Vagina (tissue), 2 donors: ENCODE measurements around the gene PON2.

Experiments used
- POLR2A ChIP-seq, 2 donors: fragments of 450-650 bp; IDR thresholded peaks; one replicate each; pipeline ENCODE4 v1.6.1; 2017; ENCODE audit warnings: antibody characterized with exemption in 2 of 2, mild to moderate bottlenecking in 2 of 2, moderate library complexity in 2 of 2
- TF ChIP-seq, protein P1 (sequence below), 3 experiments: fragments of 450-650 bp in 2 of 3; fragments of 200-600 bp in 1 of 3; sonication (generic) in 1 of 3; IDR thresholded peaks; one replicate each; pipeline ENCODE4 v1.5.1; 2017 to 2019; ENCODE audit warnings: antibody characterized with exemption in 3 of 3, mild to moderate bottlenecking in 2 of 3, moderate library complexity in 2 of 3

DNA sequence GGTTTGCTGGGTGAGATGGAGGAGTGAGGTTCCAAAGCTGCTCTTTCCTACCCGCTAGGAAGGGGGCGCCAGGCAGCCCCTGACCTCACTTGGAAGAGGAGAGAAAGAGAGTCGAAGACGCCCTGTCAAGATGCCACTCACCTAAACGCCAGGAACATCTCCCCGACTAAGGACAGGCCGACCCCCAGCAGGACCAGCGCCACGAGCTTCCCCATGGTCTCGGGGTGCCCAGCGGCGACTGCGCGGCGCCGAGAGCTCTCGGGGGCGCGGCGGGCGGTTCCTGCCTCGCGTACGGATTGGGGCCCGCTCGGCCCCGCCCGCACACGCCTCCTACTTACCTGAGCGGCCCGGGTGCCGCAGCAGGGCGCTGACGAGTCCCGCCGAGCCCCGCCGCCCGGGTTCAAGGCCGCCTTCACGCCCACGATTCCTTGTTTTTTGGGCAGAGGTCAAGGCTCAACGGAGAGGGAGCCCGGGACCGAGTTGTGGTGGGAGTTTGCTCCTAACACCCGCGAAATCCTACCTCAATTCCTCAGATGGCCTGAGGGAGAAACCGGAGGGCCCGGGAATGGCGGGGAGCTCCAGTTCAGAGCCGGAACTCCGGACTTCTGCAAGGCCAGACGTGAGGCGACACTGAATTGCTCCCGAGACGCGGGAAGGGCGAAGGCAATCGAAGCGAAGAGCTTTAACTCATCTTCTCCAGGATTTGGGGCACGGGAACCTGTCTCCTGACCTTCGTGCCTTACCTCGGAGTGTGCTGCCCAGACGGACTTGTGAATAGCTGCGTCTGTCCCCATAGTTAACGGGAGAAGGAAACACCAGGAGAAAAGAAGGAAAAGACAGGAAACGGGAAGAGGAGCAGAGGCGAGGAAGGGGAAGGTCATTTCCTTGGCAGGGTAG, 38.4 kb downstream of the PON2 start, which contains the start of gene PON3:
- no peak for TF ChIP-seq POLR2A (IDR thresholded peaks at IDR 0.05)
- TF ChIP-seq, protein P1, sequence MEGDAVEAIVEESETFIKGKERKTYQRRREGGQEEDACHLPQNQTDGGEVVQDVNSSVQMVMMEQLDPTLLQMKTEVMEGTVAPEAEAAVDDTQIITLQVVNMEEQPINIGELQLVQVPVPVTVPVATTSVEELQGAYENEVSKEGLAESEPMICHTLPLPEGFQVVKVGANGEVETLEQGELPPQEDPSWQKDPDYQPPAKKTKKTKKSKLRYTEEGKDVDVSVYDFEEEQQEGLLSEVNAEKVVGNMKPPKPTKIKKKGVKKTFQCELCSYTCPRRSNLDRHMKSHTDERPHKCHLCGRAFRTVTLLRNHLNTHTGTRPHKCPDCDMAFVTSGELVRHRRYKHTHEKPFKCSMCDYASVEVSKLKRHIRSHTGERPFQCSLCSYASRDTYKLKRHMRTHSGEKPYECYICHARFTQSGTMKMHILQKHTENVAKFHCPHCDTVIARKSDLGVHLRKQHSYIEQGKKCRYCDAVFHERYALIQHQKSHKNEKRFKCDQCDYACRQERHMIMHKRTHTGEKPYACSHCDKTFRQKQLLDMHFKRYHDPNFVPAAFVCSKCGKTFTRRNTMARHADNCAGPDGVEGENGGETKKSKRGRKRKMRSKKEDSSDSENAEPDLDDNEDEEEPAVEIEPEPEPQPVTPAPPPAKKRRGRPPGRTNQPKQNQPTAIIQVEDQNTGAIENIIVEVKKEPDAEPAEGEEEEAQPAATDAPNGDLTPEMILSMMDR (IDR thresholded peaks at IDR 0.05): no peak
